GF-D8 (cell line): Measurements from ENCODE around the gene RXRG.

Experiments
- DNase-seq: peaks from one replicate; lab custom pipeline; 2025; lab: John Stamatoyannopoulos, UW

The RXRG gene

DNA sequence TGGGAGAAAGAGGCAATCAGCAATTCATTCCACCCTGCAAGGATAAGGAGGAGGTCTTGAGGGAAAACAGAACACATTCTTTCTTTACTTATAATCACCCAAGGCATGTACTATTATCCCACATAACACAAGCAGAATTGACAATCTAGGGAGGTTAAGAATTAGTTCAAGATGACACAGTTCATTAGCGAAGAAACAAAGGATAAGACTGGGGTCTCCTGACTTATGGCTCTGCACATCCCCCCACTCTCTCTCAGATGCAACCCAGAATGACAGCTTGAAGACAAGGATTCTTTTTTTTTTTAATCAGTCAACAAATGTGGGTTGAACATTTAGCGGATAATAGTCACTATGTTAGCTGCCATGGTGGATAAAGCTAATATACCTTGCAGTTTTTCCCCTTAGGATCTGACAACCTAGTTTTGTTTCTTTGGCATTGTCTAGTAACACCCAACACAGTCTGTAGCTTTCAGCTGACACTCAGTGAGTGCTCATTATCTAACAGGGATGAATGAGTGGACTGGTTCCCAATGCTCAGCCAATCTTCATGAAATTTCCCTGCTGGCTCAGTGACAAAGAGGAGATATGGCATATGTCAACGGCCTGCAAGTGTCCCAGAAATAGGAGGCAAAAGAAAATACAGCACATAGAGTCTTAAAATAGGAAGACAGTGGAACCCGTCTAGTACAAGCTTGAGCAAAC, 35.1 kb downstream of the RXRG start:
- DNase-seq: no peak

DNA sequence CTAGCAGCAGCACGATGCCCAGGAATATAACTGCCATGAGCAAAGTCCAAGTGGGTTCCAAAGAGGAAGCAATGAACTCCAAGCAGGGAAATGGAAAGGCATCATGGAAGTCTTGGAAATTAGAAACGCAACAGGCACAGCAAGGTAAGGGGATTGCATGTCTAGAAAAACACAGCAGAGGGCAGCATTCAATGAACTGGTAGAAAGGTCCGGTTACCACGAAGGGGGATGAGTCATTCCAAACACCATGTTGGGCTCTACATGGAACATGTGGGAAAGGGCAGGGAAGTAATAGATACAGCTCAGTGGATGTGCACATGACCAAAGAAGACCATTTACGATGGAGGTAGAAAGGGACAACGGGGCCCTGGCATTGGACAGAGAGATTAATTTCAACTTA, 36.4 kb downstream of the RXRG start:
- DNase-seq: no peak

DNA sequence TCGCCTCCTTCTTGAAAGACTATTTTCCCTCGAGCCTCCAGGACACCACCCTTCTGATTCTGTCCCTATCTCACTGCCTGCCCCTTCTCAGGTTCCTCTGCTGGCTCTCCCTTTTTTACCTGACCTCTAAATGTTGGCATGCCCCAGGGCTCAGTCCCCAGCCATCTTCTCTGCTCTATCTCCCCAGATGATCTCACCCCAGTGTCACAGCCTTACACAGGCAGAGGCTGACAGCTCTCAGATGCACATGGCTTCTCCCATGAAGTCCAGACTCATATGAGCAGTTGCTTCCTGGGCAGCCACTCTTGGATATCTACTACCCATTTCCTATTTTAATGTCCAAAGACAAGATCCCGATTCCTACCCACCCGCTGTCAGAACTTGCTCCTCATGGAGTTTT, 37.5 kb downstream of the RXRG start:
- no peak for DNase-seq

DNA sequence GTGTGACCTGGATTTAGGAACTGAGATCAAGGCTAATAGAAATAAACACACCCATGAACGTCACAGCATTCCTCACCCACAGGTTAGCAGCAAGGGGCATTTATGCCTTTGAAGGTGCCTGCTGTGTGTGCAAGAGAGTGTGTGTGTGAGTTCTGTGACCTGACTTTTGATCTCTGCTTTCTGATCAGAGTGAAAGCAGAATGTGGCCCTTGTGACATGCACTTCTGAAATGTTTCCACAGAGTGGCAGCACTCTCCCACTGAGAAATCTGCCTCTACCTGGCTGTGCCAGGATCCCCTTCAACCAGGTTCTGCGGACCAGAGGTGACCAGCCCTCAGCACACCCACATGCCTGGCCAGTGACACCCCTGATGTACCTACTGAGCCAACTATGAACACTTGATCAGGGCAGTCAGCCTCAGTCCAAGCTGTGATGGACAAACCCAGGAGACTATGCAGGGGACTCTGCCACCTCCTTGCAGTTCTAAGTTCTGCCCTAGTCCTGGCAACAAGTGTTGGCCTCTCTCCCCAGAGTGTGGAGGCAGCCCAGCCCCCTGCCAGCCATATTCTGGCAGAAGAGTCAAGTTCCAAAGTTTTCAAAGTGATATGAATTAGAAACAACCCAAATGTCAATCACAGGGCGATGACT, 41.0 kb downstream of the RXRG start:
- DNase-seq: no peak

DNA sequence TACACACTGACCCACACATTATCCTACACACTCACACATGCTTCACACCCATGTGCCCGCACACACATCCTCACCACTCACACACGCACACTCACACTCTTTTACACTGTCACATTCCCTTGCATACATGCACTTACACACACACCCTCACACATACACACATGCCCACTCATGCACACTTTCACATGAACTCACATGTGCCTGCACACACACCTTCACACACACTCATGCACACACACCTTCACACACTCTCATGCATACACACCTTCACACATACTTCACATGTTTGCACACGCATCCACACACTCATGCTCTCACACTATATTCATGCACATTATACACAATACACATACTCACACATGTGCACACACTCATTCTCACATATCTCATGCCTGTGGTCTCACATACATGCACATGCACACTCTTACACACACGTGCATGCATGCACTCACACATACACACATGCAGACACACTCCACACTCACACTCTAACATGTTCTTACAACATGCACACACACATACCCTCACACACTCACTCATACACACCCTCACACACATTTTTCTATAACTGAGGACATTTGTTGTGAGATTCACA, 42.3 kb downstream of the RXRG start:
- no peak for DNase-seq

DNA sequence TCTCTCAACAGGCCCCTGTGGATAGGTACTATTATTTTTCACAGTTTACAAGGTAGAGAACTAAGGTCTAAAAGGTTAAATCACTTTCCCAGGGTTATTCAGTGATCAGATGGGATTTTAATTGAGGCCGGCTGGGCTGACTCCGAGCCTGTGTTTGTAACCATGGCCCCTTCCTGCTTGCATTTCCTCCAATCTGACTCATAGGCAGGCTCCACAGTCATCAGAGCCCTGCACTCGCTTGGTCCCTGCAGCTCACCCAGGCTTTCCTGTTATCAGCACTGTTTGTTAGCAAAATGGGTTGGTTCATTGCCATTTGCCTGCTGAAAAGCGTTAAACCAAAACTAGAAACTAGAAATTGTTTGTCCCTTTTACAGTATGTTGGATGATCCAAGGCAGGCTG, 47.0 kb downstream of the RXRG start:
- DNase-seq: no peak

DNA sequence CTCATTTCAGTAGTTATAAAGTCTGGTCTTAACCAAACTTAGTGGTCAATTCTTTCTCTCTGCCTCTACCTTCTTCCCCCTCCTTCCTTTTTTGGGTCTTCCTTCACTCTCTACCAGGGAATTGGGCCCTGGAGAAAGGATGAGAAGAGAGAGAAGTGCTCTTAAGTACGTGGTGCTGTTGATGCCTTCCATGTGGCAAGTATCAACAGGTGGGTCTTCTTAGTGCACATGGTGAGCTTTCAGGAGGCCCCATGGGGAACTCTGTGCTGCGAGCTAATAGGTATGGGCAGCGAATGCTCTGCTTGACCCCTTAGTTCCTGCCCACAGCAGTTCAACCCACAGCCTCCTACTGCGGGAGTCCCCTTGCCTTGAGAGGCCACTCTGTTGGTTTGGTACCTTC, 49.0 kb downstream of the RXRG start:
- no peak for DNase-seq

DNA sequence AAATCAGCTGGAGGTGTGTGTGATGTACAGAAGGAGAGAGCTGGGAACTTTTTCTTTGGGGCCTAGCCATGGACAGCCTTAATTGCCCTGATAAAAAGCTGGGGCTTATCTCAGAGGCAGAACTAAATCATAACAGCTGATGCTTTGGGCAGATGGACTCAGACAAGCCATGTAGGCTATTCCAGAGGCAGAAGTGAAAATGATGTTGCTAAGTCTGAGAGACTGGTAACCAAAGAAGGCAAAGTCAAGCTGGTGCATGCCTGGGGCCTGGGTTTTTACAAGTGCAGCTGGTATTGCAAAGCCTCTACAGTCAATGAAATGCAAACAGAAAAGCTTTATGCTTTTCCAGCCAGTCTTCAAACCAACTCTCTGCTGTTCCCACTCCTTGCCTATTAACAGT, 49.4 kb downstream of the RXRG start:
- DNase-seq: no peak

DNA sequence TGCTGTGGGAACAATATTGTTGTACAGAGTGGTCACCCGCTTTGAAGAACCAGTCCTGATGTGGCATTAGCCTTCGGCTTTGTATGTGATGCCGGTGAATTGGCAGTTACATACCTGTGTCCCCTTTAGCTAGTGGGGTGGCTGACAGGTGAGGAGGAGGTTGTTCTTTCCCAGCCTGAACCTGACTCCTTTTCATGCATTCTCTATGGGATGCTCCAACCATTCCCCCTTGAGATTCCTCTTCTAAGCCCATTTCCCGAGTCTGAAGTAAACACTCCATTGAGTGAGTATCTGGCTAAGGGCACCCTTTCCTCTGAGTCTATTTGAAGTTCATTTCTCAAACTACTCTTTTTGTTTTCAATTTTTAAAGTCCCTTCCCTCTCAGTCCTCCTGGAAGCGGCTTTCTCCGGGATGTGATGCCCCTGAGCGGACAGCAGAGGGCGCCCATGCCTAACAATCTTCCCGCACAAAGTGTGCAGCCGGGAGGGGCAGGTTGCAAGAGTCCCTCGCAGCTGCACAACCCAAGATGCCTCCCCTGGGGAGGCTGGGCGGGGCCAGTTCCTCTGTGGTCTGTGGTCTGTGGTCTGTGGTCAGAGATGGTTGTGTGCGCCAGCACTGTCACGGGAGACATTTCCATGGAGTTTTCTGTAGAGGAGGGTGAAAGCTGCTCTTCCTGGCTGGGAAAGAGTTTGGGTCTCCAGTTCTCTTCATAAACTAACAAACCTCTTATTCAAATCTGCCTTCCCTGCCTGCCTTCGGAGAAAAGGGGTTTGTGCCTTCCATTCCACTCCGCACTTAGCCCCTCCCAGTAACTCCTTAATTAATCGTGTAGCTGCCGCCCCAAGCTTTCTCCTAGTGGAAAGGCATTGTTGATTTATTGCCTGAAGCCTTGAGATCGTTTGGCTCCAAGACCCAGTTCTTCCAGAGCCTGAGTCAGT, 52.0 kb downstream of the RXRG start:
- peak; percentile 84 for DNase-seq

DNA sequence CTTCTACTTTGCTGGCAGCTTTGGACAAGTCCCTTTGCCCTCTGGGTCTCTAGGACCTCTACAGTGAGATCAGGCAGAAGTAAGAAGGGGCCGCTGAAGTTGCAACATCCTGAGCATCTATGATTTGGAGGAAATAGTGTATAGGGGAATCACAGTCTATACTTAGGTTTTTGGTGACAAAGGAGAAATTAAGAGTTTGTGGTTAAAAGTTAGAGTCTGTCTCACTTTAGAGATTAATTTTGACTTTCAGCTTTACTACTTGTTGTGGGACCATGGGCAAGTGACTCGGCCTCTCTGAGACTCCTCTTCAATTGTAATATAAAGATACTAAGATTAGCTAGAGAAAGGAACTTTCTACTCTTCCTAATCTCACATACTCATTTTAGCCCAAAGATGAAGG, 55.3 kb downstream of the RXRG start:
- no peak for DNase-seq

DNA sequence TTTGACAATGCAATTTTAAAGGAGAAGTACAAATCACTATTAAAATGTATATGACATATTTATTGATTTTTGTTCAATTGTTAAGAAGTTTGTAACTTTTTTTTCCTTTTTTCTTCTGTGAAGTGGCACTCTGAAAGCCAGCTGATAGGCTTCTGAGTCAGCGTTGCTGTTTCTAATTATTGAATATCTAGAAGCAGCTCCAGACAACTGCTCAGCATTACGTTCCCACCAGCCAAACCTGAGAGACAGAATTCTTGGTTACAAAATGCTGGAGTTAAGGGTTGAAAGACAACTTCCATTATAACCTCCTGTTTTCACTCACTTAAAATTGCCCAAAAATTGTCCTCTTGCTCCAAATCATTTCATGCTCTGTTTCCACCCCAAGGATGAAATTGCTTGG, 57.0 kb downstream of the RXRG start:
- DNase-seq: no peak

DNA sequence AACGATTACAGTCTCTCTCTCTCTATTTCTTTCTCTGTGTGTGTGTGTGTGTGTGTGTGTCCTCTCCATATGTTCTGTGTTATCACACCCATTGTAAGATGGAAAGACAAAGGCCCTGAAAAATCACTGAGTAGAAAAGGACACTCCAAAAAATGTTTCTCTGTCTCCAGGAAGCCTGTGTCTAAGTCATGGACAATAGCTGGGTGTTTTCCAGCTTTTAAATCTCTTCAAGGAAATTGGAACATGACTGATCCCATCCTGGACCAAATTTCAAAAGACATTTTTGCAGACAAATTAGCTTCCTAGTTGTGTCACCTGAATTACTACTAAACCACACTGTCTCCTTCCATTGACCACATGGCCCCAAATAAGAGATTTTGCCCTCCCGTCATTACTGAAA, 57.4 kb downstream of the RXRG start:
- DNase-seq: no peak

DNA sequence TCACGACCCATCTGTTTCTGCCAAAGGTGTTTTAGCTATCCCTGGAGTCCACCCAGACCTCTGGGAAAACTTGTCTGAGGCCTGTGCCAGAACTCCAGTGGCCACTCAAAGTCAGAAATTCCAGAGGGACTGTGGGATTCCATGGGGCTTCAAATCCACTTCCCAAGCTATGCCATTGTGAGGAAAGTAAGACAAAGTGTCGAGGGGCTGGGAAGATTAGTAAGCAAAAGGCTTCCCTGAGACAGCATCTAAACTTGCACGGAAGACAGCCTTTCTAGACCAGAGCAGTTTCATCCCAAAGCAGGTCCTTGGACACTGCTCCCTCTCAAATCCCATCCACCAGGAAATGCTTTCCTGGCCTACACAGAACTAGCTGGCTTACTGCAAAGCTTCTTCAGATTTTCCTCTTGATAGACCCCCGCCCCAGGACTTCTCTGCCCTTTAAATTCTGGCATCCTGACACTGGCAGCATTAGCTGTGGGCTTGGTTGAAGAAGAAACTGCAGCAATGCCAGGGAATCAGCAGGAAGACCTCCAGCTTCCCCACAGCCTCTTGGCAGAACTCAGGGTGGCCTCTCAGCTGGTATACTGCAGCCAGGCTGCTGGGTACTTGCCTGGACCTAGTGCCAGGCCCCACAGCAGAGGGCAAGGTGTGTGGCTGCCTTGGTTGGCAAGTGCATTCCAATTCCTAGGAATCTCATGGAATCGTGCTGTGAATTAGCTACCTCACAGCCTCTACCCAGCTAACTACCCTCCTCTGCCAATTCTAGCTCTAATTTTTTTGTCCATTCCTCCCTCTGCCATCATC, 61.1 kb downstream of the RXRG start:
- no peak for DNase-seq

DNA sequence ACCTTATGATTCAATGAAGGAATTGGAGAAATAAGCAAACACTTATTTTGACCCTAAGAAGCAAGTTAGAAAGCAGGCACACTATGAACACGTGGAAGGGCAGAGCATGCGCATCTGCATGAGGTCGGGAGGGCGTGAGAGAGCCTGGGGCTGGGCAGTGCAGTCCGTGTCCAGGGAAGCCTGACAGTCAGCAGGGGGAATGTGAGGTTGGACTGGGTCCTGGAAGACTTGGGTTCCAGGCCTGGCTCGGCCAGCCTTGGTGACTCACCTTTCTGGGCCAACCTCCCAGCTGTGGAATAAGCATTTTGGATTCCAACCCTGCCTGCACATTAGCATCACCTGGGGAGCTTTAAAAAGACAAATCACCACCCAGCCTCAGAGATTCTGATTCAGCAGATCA, 61.9 kb downstream of the RXRG start:
- DNase-seq: no peak

DNA sequence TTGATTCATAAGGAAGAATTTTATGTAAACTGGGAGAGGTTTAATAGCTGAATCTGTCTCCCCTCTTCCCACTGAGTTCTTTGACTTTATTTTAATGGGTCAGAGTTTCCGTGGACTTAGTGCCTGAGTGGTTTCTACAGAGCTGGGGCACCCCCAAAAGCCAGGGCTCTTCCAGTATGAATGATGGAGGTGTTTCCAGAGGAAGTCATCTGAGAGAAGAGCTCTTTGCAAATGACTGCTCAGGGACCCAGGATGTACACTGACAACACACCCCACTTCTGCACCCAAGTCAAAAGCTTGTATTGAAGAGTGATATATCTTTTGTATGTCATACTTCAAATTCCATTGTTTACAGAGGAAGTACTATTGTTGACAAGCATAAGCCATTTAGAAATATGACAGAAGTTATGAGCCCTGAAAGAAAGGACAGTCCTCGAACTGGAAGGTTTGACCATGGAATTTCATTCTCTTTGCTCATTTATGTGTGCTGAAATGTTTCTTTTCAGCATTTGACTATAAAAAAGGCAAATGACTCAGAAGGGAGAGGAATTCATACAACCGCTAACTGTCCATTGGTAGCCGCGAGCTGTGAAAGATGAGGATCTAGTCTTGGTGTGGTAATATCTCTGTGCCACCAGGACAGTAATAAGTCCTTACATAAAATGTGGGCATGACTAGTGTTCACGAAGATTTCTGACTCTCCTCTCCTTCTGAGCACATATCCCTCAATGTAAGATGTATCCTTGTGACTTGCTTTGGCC, 63.0 kb downstream of the RXRG start:
- DNase-seq: no peak

DNA sequence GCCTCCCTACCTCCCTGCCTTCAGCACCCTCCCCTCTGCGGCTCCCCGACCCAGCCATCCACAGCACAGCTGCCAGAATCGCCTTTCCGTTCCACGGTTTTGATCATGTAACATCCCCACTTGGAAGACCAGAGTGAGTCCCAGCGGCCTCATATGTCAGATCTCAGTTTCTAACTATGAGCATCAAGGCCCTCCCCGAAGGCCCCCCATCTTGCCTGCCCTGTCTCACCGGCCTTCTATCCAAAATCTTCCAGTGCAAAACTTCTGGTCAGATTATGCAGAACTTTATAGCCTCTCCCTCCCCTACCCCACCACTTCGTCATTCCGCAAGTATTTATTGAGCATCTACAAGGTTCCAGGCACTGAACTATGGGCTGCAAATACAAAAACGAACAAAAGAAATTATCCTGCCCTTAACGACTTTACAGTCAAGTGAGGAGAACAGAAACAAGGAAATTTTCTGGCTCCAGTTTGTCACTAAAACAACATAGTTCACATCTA, 68.1 kb downstream of the RXRG start:
- no peak for DNase-seq

DNA sequence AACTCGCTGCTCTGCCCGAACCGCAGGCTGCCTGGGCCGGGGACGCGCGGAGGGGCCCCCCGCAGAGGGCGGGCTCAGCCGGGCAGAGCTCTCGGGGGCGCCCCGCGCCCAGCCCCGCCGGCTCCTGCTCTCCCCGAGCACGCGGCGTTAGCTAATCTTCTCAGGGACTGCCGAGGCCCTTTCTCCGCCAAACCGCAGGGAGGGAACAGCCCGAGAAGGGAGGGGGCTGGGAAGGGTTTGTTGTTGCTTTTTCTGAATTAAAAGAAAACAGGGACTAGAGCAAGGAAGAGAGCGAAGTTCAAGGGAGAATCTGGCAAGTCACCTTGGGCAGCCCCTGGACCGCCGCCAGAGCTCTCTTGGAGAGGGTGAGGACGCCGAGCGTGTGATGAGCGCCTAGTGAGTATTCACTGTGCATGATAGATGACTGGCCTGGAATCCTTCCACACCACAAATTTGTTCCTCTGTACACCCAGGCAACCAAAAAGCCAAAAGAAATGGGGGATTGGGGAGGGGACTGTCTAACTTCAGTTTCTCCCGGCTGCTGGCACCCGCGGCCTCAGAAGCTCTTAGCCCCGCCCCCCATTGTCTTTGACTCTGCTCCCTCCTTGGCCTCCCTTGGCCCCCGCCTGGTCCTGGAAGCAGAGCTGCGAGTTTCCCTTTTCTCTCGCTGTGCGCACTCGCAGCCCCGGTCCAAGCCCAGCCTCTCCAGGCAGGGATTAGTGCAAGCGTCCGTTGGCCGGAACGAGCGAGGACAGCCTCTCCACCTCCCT, 68.7 kb downstream of the RXRG start:
- DNase-seq: no peak

DNA sequence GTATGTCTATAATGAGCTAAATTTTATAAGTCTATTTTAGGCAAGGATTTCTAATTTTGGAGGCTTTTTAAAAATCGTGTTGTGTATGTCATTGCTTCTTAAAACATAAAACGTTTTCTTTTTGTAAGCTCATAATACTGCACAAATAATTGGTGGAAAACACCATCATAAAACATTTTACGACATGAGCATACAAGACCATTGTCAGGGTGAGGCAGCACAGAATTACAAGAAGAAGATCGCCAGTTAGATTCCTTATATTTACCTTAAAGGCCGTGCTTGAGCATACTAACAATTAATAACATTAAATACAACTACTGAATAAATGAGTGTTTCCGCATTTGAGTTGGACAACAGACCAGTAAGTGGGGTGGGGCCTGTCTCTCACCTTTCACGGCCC, 69.3 kb downstream of the RXRG start:
- no peak for DNase-seq

DNA sequence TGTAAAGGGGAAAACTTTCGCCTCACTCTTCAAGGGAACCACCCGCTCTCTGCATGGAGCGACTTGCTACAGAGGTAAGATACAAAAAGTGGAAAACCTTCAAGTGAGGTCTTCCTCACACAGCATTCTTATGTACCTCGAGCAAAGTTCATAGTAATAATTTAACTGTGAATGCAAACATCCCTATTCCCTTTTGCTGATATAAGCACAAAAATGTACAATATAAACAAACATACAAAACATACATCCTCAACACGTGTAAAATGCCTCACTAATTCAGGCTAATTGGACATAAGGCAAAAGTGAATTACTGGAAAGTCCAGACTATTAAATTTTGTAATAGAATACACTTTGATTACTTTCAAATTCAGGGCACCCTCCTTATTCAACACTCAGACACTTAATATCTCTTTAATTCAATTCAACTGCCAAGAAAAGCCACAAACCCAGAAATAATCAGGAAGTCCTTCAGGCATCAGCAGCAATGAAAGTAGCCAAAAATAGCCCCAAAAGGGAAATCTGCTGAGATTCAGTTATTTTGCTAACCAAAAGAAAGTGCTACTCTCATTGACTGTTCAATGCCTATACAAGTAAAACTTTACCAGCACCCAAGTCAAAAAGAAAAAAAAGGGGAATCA, 73.2 kb downstream of the RXRG start:
- DNase-seq: no peak
